Keratinocyte (primary cell): ENCODE measurements around the gene SF3B6. TPM values are rescaled to one million over a fixed set of nuclear protein-coding genes. Genes with fewer than 3 reads are reported as not detected.
"Not testable (repeated sequence)": the region's sequence is repeated elsewhere in the genome, so short reads cannot be mapped to it uniquely, and the experiment has no call there.

ENCODE experiments used
- DNase-seq: peaks from one replicate; pipeline ENCODE4 v3.0.0-alpha.2; 2011; ENCODE audit warnings: low read depth, missing footprints, low spot score
- FAIRE-seq: peaks from 2 replicates; lab custom pipeline; 2011; peaks lifted over from hg19 to GRCh38; lab: Jason Lieb, UNC
- H2AFZ ChIP-seq: 2 replicates; pipeline ENCODE4 v1.6.0; 2012; ENCODE audit warnings: low read length, control low read depth, inconsistent platforms; ENCODE audit not compliant: control insufficient read depth
- H3K27ac ChIP-seq: 2 replicates; pipeline ENCODE4 v1.5.1; 2011; ENCODE audit warnings: low read length; ENCODE audit not compliant: control insufficient read depth, insufficient read depth
- H3K27me3 ChIP-seq: 3 replicates; pipeline ENCODE4 v1.6.0; 2011; ENCODE audit warnings: low read length; ENCODE audit not compliant: control insufficient read depth, insufficient read depth; ENCODE audit errors: extremely low read depth
- H3K36me3 ChIP-seq, 2 experiments: 2 replicates in 1 of 2; 3 replicates in 1 of 2; pipeline ENCODE4 v1.5.1; 2011; ENCODE audit warnings: low read length in 2 of 2, mild to moderate bottlenecking in 1 of 2; ENCODE audit not compliant: control insufficient read depth in 2 of 2, insufficient read depth in 2 of 2; ENCODE audit errors: extremely low read depth in 1 of 2
- H3K4me1 ChIP-seq: 3 replicates; pipeline ENCODE4 v1.5.1; 2011; ENCODE audit warnings: low read length; ENCODE audit not compliant: control insufficient read depth, insufficient read depth; ENCODE audit errors: extremely low read depth
- H3K4me2 ChIP-seq: 3 replicates; pipeline ENCODE4 v1.6.0; 2011; ENCODE audit warnings: low read depth, low read length; ENCODE audit not compliant: control insufficient read depth, insufficient read depth; ENCODE audit errors: extremely low read depth
- H3K4me3 ChIP-seq, 3 experiments: fragments of 200-600 bp in 1 of 3; sonication (generic) in 1 of 3; 2 replicates in 2 of 3; 3 replicates in 1 of 3; pipeline ENCODE4 v1.5.1; 2011 to 2016; ENCODE audit warnings: low read length in 3 of 3, mild to moderate bottlenecking in 3 of 3, control low read depth in 2 of 3, inconsistent platforms in 1 of 3, low read depth in 1 of 3, mixed read lengths in 1 of 3, mixed run types in 1 of 3, moderate library complexity in 1 of 3; ENCODE audit not compliant: control insufficient read depth in 2 of 3, insufficient read depth in 2 of 3; ENCODE audit errors: extremely low read depth in 1 of 3
- H3K79me2 ChIP-seq: 2 replicates; pipeline ENCODE4 v1.6.0; 2012; ENCODE audit warnings: low read length; ENCODE audit not compliant: control insufficient read depth, insufficient read depth
- H3K9ac ChIP-seq: 3 replicates; pipeline ENCODE4 v1.6.0; 2011; ENCODE audit warnings: low read length; ENCODE audit not compliant: control insufficient read depth, insufficient read depth; ENCODE audit errors: extremely low read depth
- H3K9me1 ChIP-seq: 3 replicates; pipeline ENCODE4 v1.6.0; 2011; ENCODE audit warnings: low read length; ENCODE audit not compliant: control insufficient read depth, insufficient read depth; ENCODE audit errors: extremely low read depth
- H3K9me3 ChIP-seq: 2 replicates; pipeline ENCODE4 v1.5.1; 2012; ENCODE audit warnings: low read depth, low read length; ENCODE audit not compliant: control insufficient read depth
- H4K20me1 ChIP-seq: 3 replicates; pipeline ENCODE4 v1.6.0; 2011; ENCODE audit warnings: low read length; ENCODE audit not compliant: control insufficient read depth, insufficient read depth; ENCODE audit errors: extremely low read depth
- EZH2 ChIP-seq: IDR thresholded peaks from one replicate; pipeline ENCODE4 v1.6.1; 2012; ENCODE audit warnings: inconsistent platforms, mild to moderate bottlenecking, low read length, moderate library complexity
- dilution Hi-C: fragments of 300-500 bp; cut with MboI; formaldehyde crosslinking; loops from one replicate; pipeline ENCODE4 v1.7.0; 2020; ENCODE audit warnings: low sequenced_read_pairs; ENCODE audit not compliant: extremely low pct_ligation_motif_present
- polyA plus RNA-seq, 5 experiments: library from polyadenylated mRNA; depleted of rRNA in 3 of 5; stranded (reverse) in 3 of 5; stranded (forward) in 1 of 5; unstranded in 1 of 5; fragments of >200 nt; gene quantifications; 1 replicate in 1 of 5; 2 replicates in 3 of 5; 3 replicates in 1 of 5; pipeline versions ENCODE4 v1.2.1 to v1.2.3, GENCODE V29; 2011 to 2012; ENCODE audit warnings: missing spikeins in 2 of 5, low read depth in 1 of 5, low replicate concordance in 1 of 5
- TF ChIP-seq, protein P1 (sequence below), 3 experiments: IDR thresholded peaks in 1 of 3; conservative IDR thresholded peaks in 1 of 3; optimal IDR thresholded peaks in 1 of 3; 2 replicates in 2 of 3; 3 replicates in 1 of 3; pipeline versions ENCODE3 to v1.5.1; 2011; ENCODE audit warnings: low read length in 3 of 3, mild to moderate bottlenecking in 3 of 3, moderate library complexity in 2 of 3, control low read depth in 1 of 3, inconsistent platforms in 1 of 3; ENCODE audit not compliant: insufficient read depth in 2 of 3; ENCODE audit errors: extremely low read depth in 1 of 3

The SF3B6 gene
- polyA plus RNA-seq, 1 donor (not counting 4 experiments of a cell fraction or from before 2014, with no cell fraction given) = 347 TPM

DNA sequence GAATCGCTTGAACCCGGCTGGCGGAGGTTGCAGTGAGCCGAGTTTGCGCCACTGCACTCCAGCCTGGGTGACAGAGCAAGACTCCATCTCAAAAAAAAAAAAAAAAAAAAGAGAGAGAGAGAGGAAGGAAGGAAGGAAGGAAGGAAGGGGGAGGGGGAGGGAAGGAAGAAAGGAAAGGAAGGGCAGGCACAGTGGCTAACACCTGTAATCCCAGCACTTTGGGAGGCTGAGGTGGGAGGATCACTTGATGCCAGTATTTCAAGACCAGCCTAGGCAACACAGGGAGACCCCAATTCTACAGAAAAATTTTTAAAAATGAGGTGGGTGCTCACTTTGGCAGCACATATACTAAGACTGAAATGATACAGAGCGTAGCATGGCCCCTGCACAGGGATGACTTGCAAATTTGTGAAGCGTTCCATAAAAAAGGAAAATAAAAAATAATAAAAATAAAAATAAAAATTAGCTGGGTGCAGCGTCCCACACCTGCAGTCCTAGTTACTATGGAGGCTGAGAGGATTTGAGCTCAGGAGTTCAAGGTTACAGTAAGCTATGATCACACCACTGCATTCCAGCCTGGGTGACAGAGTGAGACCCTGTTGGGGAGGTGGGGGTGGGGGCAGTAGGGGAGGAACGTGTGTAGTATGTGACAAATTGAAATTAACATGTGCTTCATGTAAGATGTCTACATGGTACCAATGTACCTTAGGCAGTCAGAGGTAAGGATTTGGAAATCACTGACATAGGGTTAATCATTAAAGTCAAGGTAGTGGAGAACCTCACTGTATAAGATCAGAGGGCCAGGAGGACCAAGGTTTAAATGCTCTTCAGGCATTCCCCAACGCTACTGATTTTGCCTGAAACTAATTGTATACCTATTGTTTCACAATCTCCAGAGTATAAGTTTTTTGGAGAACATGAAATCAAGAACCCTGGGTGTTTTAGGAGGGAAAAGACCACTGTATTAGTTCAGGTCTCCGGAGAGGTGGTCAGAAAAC lies 30.3 kb downstream of the SF3B6 start:
- Histone ChIP-seq H3K9me3 (no peaks in the 10 kb centered on the region), H3K27ac (no peak overlapping the region), H3K9ac (no peak overlapping the region), H3K4me1 (peaks cover 10% of the 10 kb centered on the region), H3K79me2 (peaks cover 10% of the 10 kb centered on the region), H3K4me3 (peak overlapping the region in 2 of 3 experiments; percentile 87 to 90), H2AFZ (no peak overlapping the region), H3K4me2 (peak overlapping the region; percentile 71), H3K27me3 (no peaks in the 10 kb centered on the region), H4K20me1 (no peaks in the 10 kb centered on the region), H3K9me1 (no peaks in the 10 kb centered on the region), H3K36me3 (no peaks in the 10 kb centered on the region)
- dilution Hi-C loops = no loop called here
- TF ChIP-seq, protein P1, sequence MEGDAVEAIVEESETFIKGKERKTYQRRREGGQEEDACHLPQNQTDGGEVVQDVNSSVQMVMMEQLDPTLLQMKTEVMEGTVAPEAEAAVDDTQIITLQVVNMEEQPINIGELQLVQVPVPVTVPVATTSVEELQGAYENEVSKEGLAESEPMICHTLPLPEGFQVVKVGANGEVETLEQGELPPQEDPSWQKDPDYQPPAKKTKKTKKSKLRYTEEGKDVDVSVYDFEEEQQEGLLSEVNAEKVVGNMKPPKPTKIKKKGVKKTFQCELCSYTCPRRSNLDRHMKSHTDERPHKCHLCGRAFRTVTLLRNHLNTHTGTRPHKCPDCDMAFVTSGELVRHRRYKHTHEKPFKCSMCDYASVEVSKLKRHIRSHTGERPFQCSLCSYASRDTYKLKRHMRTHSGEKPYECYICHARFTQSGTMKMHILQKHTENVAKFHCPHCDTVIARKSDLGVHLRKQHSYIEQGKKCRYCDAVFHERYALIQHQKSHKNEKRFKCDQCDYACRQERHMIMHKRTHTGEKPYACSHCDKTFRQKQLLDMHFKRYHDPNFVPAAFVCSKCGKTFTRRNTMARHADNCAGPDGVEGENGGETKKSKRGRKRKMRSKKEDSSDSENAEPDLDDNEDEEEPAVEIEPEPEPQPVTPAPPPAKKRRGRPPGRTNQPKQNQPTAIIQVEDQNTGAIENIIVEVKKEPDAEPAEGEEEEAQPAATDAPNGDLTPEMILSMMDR (optimal IDR thresholded peaks at IDR 0.05 in 1 of 3, IDR thresholded peaks at IDR 0.05 in 1 of 3, conservative IDR thresholded peaks at IDR 0.05 in 1 of 3; ENCODE audit: extremely low read depth in 1 of 3, insufficient read depth in 2 of 3, low read length in 3 of 3) = no peak
- no peak for TF ChIP-seq EZH2
- FAIRE-seq = no peak
- no peak for DNase-seq

DNA sequence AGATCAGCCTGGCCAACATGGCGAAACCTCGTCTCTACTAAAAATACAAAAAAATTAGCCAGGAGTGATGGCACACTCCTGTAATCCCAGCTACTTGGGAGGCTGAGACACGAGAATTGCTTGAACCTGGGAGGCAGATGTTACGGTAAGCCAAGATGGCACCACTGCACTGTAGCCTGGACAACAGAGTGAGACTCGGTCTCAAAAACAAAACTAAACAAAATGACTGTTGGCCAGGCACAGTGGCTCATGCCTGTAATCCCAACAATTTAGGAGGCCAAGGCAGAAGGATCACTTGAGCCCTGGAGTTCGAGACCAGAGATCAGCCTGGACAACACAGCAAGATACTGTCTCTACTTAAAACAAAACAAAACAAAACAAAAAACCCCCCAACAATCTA lies 33.0 kb downstream of the SF3B6 start:
- peaks cover 7 to 10% of the 10 kb centered on the region in 2 experiments for H3K36me3 ChIP-seq
- H3K27ac ChIP-seq, H3K4me1 ChIP-seq, H3K9me3 ChIP-seq, H3K4me2 ChIP-seq, H3K4me3 ChIP-seq, H3K79me2 ChIP-seq, DNase-seq, H3K9ac ChIP-seq, dilution Hi-C loops, H3K27me3 ChIP-seq, H3K9me1 ChIP-seq, H4K20me1 ChIP-seq, H2AFZ ChIP-seq, FAIRE-seq: not testable (repeated sequence)
